Stimulated activated CD4-positive, alpha-beta T cell treated with anti-CD3 and anti-CD28 coated beads, Interleukin-12 subunit alpha, Interleukin-12 subunit beta, amount 100 ng/mL, for 4 hours (primary cell): ENCODE results near the gene ANG.
"Not testable (repeated sequence)": the region's sequence is repeated elsewhere in the genome, so short reads cannot be mapped to it uniquely, and the experiment has no call there.

Experiments
- DNase-seq: peaks from one replicate; pipeline ENCODE4 v3.0.0-alpha.2; 2020

Gene ANG

DNA sequence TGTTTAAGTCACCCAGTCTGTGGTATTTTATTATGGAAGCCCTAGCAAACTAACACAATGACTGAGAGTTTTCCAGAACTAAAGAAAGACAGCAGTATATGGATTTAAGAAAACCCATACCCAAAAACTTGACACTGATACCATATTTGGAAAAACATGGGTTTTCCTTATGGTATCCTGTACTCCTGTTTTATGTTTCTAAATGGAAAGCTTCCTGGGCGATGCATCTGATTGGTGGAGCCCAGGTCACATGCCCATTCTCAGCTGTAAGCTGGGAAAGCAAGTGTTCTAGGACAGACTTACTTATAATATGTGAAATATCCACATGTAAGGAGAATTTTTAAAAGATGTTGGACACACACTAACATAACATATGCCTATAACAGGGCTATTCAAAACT lies 8.7 kb upstream of the ANG start:
- DNase-seq, result no peak

DNA sequence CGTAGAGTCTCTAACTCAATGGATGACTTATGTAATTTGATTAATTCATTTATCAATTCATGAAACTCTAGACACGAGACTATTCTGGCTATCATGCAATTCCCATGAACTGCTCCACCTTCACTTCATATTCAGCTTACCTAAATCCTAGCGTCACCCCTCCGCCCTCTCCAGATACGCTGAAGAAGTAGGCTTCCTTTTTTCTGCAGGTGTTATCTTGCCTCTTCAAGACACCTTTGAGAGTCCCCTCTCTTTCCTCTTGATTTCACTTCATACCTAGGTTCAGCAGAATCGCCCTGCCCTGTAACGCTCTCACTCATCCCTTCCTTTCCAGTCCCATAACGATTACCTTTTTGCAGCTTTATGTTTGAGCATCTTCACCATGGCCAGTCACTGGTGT lies 8.2 kb upstream of the ANG start:
- DNase-seq, result no peak

DNA sequence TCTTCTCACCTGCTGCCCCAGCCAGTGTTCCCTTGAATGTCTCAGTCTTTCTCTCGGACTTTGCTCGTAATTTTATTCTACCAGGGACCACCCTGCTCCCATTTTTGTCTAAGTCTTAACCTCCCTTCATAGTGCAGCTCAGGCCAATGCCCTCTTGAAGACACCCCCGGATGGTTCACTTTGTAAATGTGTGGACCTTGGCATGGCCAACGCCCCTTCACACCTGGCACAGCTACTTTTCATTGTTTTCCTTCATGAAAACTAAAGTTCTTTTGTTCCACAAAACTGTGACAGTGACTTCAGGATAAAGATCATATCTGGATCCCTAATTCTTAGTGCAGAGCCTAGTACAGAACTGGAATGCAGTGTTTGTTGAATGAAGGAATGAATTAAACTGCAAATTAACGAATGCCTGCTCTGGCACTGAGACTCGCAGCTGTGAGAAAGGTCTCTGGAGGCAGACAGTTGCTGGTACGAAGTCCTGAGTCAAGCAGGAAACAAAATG lies 7.7 kb upstream of the ANG start:
- DNase-seq, result peak; percentile 23

DNA sequence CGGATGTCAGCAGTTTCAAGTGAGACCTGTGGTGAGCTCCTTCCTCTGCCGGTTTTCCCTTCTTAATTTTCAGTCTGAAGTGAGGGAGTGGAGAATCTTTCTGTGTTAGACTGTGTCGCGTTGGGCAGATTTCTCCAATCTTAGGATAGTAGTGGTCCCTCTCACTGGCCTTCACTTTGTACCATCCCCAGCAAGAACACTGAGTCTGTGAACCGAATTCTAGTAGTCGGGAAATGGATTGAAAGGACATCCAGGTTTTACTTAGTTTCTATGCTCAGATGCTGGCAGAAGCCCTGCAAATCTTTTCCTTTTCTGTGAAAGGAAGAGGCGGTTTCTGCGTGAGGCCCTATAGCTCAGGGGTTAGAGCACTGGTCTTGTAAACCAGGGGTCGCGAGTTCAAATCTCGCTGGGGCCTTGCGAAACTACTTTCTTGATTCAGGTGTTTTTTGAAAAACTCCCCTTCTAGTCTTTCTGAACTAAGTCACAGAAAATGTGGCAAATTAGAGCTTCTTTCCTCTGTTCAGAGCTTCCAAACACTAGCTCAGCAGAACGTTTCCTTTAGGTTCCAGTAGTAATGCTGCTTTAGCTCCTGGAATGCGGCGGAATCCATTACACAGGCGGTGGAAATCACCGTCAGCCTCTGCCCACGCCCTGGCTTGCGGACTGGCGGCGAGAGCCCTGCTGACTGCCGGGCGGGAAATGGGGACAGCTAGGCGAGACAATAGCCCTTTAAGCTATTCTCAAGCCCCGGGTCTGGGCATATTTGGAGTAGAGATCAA lies 7.0 kb upstream of the ANG start:
- peak; percentile 83 for DNase-seq

DNA sequence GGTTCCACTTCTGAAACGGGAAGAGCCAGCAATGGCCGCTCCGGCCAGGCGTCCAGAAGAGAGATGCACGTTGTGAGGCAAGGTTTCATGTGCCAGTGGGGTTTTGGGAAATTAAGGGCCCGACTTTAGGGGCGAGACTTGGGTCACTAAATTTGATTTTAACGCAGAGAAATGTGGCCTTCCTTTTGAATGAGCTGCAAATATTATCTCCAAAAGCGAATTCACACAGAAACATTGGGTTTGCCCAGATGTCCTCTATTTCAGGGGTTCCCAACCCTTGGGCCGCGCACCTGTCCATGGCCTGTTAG lies 6.5 kb upstream of the ANG start:
- no peak for DNase-seq

DNA sequence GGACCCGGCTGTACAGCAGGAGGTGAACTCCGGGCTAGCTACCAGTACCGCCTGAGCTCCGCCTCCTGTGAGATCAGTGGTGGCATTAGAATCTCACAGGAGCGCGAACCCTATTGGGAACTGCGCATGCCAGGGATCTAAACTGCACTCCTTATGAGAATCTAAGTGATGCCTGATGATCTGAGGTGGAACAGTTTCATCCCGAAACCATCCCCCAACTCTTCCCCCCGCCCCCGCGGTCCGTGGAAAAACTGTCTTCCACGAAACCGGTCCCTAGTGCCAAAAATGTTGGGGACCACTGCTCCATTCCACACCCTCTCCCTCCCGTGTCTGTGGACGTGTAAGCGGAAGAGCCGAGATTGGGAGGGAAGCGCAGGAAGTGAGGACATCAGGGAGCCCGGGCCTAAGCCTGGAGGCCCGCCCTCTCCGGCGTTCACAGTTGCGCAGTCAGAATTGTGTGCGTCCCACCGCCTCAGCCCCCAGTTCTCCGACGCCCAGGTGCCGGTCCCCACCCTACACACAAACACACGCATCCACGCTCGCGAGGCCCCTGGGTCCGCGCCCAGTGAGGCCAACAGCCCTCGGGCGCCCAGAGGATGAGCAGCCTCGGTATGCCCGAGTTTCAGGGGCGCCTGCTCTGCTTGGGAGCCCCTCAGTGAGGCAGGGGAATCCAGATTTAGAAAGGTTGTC lies 6.0 kb upstream of the ANG start:
- DNase-seq, result peak; percentile 70

DNA sequence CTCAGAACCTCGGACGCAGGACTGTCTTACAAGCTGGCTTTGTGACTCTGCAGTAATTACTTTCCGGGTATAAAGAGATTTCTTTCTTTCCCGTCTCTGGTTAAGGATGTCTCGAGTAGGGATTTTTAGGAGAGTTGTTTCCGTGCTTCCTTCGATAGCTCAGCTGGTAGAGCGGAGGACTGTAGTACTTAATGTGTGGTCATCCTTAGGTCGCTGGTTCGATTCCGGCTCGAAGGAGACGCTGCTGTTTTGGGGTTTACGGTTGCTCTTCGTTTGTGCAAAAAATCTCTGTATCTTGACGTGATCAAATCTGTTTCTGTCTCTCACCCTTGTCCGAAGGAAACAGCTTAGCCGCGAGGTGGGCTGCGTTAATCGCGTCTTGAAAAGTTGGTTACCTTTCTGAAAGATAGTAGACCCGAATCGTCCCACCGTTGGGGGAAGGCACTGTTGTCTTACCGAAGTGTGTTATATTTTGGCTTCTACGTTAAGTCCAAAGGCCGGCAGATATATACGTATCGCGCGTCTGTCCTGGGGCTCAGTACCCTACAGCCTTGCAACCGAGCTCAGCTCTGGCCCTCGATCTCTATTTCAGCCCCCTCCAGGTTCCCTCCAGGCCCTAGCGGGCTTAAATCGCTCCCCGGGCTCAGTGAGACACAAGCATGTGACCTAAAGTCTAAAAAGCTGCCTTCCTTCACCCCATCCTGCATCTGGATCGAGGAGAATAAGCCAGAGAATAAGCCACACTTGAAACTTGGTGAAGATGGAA lies 5.3 kb upstream of the ANG start:
- DNase-seq, result peak; percentile 79

DNA sequence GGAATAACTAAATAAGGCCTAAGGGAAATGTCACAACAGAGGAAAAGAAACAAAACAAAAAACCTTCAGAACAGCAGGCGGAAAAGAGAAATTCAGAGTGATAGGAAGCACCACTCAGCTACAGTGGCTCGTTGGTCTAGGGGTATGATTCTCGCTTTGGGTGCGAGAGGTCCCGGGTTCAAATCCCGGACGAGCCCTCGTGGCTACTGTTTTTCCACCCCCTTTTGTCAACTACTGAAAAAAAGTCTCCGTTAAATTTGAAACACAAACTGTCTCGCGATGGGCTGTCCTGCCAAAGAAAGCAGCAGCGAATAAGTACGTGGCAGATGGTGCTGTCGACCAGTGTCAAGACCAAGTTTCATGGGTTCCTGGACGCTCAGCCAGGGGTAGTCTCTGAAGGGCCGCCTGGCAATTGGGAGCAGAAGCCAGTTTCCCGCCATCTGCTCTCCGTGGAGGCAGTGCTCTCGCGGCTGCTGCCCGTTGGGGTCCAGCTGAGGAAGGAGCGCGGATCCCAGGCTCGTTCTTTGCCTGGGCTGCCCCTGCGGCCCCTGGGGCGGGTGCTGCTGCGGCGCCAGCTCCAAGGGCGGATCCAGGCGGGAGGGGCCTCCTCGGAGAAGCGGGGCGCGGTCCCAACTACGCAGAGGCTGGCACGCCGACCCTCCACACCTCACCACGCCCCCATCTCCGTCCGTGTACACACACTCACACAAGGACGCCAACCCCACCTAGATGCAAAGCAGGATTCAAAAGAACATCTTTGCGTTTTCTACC lies 4.5 kb upstream of the ANG start, which contains the start of gene RNASE4:
RNASE4 (plus strand) TSS at position 670 of the 771 bp plus-strand sequence. CDS start 14,812 bp downstream, outside the sequence.
- peak; percentile 79 for DNase-seq

DNA sequence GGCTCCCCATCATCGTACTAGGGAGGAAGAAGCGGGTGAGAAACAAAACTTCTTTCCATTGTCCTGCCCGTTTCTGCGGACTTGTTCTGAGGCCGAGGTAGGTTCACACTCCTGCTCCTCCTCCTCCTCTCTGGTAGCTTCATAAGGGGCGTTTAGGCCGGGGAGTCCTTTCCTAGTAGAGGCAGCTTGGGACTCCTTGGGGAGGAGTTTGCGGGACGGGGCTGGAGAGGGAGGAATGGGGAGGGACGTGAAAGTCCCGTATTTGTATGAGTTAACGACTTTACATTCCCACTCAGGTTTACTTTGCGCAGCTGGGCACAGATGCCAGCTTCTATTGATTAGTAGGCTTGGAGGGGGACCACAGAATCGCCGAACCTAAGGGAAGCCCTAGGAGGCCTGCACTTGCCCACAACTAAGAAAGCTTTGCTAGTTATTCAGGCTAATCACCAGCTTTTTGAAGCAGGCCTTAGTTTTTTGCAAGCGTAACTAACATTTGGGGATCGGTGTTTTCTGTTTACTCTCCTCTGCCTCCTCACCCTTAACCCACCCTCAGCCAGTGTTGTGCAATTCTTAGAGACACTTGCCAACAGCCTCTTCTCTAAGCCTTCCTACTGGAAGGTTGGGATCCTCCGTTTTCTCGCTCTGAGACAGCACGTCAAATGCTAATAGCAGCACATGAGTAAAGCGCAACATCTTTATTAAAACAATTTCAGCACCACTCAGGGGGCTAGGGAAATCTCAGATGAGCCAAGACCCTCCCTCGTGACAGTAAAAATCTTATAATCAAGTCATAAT lies 3.7 kb upstream of the ANG start:
- DNase-seq, result no peak

DNA sequence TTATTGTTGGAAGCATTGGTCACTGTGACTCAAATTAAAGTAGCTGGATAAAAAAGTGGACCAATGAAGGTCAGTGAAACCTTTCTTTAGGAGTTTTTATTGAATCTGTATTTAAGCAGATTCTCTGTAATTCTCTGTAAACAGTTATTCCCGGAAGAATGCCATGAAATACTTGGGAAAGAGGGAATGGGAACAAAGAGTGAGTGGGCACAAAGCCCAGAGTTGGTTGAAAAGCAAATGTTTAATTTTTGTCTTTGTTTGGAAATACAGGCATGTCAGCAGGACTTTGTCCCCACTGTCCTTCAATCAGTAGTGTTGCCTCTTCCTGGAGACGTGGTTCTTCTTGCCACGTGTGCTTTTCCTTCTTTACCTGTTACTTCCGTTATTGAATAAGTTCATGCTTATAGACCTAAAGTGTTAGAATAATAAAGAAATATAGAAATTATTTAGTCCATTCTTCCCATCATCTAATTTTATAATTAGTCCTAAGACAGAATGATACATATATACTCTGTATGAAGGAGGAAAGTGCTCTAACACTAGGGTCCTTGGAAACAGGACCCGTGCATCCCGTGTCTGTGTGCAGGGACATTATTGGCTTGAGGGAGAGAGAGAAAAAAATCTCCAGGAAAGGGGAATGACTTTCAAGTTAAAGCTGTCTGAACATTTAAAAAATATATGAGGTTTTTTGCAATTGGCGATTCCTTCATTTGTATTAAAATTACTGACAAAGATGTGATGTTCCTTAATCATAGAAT lies 2.0 kb upstream of the ANG start:
- no peak for DNase-seq

DNA sequence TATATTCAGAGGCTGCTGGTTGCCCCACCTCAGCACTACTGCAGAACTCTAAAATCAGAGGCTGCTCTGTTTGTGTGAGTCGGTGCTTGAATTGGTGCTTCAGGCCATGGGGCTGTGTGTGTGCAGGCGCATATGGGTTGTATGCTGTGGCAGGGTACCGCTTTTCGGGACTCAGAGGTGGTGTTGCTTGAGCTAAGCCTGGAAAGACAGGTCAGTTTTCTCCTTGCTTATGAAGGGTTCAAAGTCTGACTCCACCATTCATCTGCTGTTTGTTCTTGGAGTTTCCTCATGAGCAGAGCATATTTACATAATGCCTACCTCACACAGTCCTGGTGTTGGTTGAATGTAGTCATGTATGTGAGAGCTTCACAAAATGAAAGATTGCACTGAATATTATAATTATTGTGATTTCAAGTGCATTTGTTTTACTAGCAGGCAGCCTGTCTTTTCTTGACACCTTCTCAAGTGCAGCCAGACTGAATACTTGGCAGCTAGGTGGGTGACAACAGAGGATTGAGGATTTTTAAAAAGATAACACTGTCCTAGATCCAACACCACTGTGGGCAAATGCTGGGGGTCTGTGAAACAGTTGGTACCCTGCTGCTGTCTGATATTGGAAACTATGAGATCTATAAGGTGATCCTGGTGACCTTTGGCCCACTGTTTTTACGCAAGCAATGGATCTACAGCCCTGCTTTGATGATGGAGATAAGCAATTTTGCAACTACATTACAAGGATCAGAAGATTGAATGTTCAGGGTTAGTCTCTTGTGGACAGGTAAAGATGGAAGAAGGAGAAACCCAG lies 1.0 kb upstream of the ANG start:
- no peak for DNase-seq

DNA sequence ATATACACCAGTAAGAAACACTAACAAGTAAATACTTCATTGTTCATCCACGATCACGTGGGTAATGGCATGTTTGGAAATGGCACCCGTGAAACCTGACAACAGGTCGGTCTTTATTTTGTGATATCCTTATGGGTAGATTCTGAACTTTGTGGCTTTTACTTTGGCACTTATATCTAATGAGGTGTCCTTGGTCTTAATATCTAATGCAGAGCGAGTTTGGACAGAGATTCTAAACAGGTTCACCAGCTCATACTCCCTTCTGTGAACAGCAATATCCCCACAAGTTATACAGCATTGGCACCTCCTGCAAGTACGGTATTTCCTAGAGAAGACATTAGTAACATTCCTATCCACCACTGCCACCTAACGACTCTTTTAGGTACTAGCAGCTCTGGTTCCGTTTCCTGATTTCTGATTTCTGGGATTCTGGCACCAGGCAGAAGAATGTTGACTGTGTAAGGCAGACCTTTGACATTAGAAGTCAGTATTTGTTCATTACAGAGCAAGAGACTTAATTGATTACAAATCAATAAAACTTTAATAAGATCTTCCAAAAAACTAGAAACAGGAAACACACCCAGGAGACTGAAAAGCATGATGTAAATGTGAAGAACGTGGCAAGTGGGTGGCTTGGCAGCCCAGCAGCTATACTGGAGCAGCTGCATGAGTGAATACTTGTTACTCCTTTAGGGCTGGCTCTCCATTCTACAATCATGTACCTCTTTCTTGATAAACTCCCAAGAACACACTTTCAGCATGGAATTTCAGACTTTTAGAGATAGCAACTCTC lies 2.5 kb downstream of the ANG start:
- DNase-seq, result peak; percentile 10

DNA sequence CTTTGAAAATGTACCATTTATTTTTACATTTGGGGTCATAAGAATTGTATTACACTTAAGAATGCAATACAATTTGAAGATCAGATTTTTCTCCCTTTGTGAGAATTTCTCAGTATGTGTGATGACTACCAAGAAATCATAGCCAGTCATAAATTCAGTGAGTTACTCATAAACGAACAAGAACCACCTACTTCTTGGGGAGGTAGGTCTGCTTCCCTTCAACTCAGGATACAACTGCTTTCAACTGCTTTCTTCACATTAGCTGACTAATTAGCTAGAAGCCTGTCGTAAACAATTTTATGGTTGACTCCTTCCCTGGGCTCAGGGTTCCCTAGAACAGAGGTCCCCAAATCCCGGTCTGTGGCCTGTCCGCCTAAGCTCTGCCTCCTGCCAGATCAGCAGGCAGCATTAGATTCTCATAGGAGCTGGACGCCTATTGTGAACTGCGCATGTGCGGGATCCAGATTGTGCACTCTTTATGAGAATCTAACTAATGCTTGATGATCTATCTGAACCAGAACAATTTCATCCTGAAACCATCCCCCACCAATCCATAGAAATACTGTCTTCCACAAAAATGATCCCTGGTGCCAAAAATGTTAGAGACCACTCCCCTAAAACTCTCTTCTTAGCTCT lies 3.7 kb downstream of the ANG start:
- no peak for DNase-seq

DNA sequence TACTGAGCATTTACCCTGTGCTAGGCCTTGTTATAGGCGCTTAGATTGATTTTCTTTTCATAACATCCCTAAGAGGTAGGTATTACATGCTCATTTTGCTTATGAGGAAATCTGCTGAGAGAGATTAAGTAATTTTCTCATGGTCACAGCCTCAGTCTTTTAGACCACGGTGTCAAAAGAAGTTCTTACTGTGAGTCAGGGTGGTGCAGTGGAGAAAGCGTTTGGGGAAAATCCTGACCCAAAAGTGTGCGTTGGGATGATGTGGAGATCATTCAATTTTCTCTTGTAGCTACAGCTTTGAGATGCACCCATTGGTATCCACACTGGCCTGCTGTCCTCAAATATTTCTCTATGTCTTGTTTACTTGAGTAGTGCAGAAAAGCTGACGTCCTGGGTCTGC lies 8.2 kb downstream of the ANG start:
- no peak for DNase-seq

DNA sequence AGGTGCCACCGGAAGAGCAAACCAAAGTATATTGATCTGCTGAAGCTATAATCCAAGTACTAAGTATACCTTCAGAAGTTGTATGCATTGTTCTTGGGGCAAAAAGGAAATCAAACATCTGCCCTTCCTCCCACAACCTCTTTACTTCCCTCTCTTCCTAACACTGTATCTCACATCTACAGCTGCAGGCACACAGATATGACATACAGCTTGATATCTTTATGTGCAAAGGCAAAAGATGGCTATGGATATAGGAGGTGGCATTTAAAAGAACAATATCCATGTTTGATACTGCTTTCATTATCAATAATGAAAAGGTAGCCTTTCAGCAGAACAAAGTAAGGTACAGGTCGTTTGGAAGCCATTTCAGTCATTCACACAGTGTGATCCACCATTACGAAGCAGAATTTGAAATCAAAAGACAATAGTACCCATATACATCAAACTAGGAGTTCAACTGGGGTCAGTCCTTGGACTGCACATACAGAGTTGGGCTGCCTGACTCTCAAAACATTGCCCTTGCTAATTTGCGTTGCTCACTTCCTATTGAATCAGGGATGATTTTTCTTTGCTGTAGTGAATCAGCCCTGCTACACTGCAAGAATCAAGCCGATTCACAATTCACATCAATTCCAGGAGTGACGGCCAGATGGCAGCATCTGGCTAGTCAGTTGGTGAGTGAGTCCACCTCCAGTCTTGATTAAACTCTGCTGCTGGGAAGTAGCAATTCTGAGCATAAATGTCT lies 8.9 kb downstream of the ANG start:
- DNase-seq, result peak; percentile 46

DNA sequence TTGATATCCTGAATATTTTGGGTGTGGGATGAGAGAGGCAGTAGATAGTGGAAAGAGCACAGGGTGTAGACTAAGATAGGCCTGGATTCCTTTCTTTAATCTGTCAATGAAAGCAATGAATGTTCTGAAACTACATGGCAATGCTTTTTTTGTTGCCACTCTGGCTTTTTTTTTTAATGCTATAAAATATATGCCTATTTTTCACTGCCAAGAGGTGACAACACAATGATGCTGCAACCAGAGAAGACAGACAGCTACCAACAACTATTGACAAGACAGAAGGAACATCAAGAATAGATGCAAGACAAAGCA lies 9.4 kb downstream of the ANG start:
- no peak for DNase-seq

DNA sequence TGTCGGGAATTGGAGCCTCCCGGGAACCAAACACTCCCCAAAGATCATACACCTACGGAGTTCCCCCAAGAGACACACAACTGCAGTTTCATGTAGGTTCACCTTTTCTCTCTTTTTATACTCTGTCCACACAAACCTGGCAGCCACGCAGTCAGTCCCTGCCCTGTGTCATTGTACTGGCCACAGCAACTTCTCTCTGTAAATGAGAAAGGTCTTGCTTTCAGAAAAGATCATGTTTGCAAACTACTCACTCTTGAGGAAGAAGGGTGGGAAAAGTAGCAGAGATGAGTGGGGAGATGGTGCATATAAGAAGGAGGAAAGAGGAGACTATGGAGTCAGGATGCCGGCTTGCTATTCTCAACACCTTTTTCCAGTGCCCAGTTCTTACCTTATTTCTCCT lies 10.4 kb downstream of the ANG start:
- no peak for DNase-seq

DNA sequence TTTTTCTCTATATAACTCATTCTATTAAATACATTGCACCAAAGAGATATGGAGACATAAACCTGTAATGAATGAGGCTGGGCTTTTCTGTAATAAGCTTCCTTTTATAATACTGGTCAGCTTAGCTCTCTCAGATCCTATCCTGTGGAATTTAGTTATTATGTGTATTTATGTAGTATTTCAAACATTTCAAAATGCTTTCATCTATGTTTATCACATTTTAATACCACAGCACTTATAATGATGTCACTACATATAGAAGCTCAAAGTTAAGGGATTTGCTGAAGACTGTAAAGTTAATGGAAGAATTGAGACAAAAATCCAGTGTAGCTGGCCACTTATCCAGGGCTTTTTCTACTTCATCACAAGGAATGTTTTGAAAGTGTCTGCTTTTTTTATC lies 11.4 kb downstream of the ANG start:
- no peak for DNase-seq

DNA sequence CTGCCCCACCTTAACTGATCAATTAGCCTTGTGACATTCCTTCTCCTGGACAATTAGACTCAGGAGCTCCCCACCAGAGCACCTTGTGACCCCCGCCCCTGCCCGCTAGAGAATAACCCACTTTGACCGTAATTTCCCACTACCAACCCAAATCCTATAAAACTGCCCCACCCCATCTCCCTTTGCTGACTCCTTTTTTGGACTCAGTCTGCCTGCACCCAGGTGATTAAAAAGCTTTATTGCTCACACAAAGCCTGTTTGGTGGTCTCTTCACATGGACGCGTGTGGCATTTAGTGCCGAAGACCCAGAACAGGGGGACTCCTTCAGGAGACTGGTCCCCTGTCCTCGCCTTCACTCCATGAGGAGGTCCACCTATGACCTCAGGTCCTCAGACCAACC lies 12.4 kb downstream of the ANG start:
- not testable (repeated sequence) for DNase-seq
